GM21717 (cell line): ENCODE results near the gene TNNC1.

ENCODE experiments used
- ATAC-seq: cut with Tn5 transposase; IDR thresholded peaks from one replicate; pipeline ENCODE4 v1.9.1; 2021; ENCODE audit warnings: mild to moderate bottlenecking, moderate library complexity; ENCODE audit not compliant: unreplicated experiment

TNNC1 gene

GRCh38 chr3:52443791-52444687 lies 9.8 kb downstream of the TNNC1 start:
- ATAC-seq = no peak

GRCh38 chr3:52443268-52443610 lies 10.6 kb downstream of the TNNC1 start:
- no peak for ATAC-seq

- no peak for ATAC-seq
Observed at GRCh38 chr3:52442409-52443267, 11.2 kb downstream of the TNNC1 start.

DNA sequence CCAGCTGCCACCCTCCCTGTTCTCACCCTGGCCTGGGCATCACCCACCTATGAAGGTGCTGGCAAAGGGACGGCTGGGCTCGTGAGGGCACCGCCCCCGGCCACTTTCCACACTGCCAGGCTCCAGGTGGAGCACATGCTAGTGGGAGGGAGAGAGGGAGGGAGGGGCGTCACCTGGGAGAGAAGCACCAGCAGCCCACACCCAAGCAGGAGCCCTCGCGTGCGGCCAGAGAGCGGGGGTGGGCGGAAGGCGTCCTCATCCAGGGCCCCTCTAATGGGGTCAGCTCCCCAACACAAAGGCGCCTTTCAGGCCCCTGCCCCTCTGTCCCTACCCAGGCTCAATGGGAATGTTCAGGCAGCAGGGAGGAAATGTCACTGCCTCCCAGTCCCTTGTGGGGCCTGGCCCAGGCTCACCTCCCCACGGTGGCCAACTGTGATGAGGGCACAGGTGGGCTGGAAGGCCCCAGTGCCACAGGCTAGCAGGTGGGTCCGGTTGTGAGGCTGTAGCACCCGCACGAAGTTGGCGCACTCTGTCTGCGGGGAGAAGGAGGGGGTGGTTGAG lies 12.0 kb downstream of the TNNC1 start:
- no peak for ATAC-seq

DNA sequence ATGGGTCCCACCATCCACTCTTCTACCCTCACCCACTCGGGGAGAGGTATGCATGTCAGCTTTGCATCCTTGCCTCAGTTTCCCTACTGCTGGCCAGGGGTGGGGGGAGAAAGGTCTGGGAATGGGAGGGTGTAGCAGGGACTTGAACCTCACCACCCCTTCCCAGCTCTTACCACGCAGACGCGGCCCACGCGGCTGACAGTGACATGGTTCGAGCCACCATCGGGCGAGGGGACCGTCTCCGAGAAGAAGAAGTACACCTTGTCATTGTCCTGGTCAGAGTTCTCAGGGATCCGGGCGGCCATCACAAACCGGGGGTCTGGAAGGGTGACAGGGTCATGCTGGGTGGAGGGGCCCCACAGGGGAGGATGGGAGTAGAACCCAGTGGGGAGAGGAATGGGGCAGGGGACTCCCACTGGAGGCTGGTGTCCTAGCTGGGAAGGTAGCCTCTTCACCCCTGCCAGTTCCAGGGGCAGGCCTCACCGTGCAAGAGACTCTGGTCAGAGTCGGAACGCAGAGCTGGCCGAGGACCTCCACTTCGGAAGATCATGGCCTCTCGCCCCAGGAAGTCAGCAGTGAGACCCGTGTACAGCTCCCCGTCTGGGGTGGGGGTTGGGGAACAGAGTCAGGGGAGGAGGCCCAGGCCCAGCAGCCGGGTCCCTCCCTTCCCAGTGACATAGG lies 12.6 kb downstream of the TNNC1 start:
- no peak for ATAC-seq

GRCh38 chr3:52440671-52441070 lies 13.2 kb downstream of the TNNC1 start:
- ATAC-seq = no peak

DNA sequence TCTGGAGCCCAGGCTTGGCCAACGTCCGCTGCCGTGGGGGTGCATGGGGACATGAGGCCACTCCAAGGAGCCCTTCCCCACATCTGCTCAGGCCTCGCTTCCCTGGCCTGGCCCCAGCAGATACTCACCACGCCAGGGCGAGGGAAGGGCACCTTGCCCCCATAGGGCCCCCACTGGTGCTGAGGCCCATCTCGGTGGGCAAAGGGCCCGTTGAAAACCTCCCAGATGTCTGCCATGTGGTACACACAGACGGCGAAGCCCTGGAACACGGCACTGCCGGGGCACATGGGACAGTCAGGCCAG lies 13.6 kb downstream of the TNNC1 start:
- no peak for ATAC-seq

- no peak for ATAC-seq
Observed at GRCh38 chr3:52439426-52440248, 14.2 kb downstream of the TNNC1 start.

DNA sequence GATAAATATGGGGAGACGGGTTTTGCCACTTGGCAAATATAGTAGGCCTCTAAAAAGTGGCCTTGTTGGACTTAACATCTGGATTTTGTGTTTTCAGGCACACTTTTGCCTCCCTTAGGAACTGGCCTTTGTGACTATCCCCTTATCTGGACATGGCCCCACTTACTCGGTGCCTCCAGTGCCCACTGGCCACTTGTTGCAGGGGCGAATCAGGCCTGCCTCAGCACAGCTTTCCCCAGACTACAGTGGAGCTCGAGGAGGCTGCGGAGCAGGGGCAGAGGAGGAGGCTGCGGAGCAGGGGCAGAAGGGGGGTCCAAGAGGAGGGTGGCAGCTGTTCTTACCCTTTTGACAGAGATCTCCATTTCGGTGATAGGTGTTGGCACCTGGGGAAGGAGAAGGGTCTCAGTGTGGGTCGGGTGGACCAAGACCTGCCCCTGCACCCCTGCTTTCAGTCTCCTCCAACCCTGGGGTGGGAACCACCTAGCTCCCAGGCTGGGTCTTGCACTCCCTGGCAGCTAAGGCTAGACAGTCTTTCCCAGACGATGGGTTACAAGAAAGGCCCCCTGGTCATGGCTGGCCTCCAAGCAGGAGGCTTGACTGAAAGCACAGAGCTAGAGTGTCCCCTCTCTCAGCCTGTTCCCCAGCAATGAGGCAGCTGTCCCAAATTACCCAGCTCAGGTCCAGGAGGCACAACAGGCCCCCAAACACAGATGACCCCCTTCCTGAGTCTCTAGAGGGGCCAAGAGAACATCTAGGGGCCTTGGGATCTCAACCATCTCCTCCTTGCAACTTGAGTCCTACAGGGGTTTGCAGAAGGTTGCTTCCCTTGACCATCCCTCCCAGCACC lies 15.0 kb downstream of the TNNC1 start:
- ATAC-seq = no peak

DNA sequence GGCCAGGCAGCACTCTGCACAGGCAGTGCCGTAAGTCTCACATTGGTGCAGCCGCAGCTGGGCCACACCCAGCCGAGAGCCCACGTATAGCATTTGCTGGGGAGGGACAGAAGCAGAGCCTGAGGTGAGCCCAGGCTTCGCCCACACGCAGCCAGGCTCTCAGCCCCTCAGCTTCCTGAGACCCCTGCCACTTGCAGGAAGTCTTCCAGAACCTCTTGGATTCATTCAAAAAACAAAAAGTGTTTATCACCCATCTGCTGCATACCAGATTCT lies 15.8 kb downstream of the TNNC1 start:
- no peak for ATAC-seq

- ATAC-seq = no peak
Observed at GRCh38 chr3:52437326-52438103, 16.3 kb downstream of the TNNC1 start.

DNA sequence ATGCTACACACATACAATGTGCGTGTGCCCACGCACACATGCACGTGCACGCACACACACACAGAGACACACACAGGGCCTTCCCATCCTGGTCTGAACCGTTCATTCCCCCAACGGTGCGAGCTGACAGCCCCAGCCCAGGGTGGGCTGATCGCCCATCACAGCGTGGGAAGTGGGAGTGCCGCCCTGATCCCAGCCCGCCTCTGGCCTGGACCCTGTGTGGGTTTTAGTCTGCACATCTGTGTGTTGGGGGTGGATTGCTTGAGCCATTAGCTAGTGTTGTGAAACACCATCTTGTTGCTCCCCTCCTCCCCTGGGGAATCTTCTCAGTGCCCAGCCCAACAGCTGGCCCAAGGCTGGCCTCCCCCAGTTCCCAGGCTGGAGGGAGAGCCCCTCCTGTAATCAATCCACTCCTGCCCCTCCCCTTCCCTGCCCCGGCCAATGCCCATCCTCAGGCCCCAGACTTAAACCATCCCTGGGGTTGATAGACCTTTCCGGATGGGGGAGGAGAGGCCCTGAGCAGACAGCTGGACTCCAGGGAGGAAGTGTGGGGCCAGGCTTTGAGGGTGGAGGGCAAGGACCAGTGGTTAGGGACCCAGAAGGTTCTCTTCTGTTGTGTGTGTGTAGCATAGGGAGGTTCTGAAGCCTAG lies 17.2 kb downstream of the TNNC1 start:
- ATAC-seq = no peak

DNA sequence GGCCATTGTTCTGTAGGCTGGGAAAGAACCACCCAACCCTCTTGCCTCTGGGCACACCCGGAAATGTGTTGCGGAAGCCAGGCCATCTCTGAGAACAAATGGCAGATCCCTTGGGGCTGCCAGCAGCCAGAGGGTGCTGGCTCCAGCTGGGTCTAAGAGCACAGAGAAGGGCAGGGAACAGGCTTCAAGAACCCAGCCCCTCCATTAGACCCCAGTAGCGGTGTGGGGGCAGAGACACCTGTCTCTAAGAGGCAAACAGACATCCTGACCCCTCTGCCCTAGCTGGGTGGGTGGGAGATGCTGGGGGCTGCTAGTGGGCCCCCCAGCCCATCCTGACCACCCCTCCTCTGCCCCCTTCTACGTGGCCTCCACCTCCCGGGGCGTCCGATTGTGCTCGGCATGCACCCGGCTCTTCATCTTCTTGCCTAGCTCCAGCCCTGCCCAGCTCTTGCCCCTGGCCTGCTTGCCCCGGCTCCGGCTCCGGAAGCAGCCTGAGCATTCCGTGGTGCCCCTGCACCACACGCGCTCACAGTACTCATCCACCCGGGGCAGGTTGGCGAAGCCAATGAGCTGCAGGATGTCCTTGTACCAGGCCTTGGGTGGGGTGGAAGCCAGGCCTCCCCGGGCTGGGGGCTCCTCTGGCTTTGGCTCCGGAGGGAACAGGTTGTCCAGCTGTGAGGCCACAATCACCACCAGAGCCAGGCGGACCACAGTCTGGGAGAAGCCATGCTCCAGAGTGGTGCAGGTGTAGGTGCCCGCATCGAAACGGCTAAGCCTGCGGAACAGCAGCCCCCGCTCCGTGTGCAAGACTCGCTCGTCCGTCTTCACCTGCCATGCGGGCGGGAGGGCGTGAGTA lies 18.4 kb downstream of the TNNC1 start:
- no peak for ATAC-seq

- ATAC-seq = no peak
Observed at GRCh38 chr3:52434491-52435115, 19.2 kb downstream of the TNNC1 start.

DNA sequence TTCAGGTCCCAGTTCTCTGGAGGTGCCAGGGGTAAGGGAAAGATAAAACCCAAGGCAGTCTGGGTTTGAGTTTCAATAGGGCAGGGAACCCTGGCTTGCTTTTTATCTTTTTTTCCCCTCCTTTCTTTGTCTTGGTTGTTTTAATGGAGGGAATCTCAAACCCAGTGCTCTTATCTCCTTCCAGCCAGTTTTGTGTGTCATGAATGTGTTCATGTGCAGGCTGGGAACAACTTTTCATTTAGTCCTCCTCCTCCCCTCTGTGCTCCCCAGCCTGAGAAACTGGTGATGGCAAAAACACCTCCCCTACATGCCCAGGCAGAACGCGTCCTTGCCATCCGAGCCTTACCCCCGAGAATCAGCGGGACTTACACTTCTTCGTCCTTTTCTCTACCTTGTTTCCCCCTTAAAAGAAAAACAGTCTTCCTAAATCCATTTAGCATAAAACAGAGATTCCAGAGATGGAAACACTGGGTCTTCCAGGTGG lies 19.8 kb downstream of the TNNC1 start:
- no peak for ATAC-seq

DNA sequence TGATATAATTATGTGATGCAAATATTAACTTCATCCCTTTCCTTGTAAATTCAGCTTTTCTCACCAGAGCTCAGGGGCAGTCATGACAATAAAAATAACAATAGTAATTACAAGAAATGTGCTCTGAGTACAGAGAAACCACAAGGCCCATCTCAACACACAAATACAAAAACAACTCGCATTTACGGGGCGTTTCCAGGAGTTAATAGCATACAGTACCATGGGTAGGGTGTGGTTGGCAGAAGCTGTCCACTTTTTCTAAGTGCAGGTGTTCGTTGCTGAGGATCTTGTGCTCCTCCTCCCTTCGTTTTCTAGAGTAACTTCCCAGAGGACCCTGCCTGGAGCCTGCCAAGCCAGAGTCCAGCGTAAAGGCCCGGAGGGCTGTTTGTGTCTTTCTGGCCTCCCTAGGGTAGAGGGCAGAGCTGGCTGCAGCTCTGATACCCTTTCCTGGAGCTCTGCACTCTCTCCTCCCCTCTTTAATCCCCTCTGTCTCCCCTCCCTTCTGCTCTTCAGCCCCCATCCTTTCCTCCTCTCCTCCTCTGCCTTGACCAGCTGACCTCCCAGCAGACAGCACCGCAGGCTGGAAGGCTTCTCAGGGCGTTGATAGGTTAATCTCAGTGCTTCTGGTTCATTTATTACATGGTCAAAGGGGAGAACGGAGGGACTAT lies 20.4 kb downstream of the TNNC1 start:
- ATAC-seq = no peak
